NCI-H2029 (cell line): ENCODE data around the gene PAPOLB.

ENCODE experiments used
- DNase-seq: peaks from one replicate; lab custom pipeline; 2025; lab: John Stamatoyannopoulos, UW

The PAPOLB gene

GRCh38 chr7:4824120-4824775 is 37.6 kb downstream of the PAPOLB start:
- DNase-seq: no peak

- DNase-seq: no peak
Observed at GRCh38 chr7:4823441-4824119, 38.2 kb downstream of the PAPOLB start.

DNA sequence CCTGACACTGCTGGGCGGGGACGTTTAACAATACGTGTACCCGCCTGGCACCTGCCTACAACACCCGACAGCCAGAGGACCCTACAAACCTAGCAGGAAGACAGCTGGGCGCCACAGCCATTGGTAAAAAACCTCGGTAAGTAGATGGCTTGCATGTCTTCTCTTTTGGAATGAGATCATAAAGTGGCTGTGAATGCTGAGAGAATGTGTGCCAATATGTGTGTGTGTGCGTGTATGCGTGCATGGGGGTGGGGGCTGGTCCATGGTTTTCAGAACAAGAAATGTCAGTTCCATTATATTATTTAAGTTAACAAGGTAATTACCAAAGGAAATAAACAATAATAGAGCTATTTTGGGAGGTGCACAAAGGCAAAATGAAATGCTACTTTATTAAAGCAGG is 39.2 kb downstream of the PAPOLB start:
- DNase-seq: peak; percentile 7

GRCh38 chr7:4820967-4821471 is 40.8 kb downstream of the PAPOLB start:
- no peak for DNase-seq

DNA sequence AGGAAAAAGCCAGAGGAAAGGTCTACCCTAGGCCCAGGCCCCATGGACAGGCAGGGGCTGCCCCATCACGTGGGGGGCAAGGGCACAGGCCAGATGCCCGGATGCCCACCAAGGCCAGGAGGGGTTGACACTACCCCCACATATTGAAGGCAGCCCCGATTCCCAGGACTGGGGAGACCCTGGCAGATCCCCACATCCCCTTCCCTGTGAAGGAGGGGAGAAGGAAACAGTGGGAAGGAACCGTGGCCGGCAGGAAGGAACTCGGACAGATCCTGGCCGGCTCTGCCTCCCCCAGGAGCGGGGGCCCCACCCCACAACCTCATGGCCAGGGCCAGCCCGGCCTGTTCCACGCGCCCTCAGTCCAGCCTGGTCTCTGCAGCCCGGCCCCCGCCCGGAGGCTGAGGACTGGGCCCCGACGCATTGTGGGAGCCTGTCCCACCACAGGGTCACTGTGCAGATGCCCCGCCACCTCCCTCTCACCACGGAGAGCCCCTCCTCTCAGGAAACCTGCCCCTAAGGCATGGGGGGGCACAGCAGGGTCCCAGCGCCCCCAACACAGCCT is 41.3 kb downstream of the PAPOLB start:
- DNase-seq: no peak

- no peak for DNase-seq
Observed at GRCh38 chr7:4819560-4820404, 42.0 kb downstream of the PAPOLB start.

- no peak for DNase-seq
Observed at GRCh38 chr7:4818000-4818794, 43.6 kb downstream of the PAPOLB start.

DNA sequence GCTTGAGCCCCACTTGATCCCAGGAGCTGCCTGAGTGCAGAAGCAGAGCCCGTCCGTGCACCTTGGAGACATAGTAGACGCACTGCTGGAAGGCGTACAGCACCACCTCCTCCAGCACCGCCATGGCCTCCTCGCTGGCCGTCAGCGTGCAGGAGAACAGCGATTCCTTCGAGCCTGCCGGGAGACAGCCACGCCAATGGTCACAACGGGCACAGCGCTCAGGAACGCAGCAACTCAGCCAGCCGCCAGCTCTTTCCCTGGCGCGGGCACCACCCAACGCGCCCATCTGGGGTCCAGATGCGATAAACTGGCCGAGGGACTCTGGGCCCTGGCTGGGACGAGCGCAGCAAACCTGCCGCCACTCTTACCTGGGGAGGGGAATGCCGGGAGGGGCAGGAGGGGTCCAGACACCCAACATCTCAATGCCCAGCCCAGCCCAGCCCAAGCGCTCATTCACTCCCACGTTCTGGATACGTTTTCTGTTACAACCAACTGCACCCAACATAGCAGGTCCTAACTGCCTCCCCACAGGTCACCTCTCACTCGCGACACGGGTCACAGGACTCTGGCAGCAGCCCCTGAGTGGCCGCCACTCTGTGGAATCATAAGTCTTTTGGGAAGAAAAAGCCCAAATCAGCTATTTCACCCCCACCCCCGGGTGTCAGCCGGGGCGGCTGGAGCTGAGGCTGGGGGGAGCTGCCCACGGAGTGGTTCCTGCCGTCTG is 44.5 kb downstream of the PAPOLB start:
- DNase-seq: no peak

DNA sequence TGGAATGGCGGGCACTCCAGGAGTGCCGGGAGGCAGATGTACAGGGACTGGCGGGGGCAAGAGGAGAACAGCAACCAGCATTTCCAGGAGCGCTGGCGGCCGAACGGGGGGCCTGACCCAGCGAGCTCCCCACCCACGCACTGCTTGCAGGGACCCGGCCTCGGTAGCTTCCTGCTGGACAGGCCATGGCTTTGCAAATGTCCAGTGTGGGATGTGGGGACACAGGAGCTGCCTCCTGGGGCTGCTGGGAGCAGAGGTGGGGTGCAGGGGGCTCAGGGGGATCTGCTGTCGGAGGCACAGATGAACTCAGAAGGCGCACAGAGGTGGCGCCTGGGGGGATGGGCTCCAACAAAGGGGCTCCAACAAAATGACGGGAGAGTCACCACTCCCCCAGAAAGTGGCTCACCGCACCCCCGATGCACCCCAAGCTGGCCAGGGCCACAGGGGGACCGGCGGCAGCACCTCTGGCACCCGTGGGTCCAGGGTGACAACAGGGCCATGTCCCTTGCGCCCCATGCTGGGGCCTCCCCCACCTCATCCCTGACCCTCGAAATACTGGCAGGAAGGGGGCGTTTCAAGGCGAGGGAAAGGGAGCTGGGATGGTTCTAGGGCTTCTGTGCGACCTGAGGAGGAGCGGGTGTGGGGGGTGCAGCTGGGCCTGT is 45.3 kb downstream of the PAPOLB start:
- no peak for DNase-seq

DNA sequence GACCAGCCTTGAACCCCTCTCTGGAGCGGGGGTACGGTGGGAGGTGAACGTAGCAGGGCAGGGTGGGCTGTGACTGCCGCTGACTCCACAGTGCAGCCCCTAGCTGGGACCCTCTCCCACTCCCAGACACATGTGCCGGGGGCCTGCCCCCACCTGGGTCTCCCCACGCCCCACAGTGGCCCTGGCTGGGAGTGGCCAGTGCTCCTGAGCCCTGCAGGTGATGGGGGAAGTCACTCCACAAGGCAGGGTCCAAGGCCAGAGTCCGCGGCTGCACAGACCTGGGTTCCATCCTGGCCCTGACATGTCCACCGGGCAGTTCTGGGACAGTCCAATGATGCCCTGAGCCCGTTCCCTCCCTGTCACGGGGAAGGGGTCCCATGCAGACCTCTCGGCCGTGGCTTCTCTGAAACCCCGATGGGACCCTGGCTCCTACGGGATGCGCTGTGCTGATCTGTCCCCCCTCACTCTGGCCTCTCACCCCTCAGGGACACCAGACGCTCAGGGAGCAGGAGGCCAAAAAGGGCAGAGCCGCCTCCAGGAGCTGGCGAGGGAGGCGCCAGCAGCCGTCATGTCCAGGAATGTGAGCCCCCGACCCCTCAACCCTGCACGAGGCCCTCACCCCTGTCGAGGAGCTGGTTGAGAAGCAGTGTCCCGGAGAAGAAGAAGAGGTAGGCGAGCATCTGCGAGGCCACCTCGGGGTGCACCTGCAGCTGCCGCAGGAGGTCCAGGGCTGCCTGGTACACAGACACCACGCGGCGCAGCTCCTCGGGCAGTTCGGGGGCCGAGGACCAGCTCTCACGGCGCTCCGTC is 46.0 kb downstream of the PAPOLB start:
- no peak for DNase-seq

- DNase-seq: no peak
Observed at GRCh38 chr7:4815121-4815520, 46.7 kb downstream of the PAPOLB start.

- no peak for DNase-seq
Observed at GRCh38 chr7:4814433-4814832, 47.4 kb downstream of the PAPOLB start.

DNA sequence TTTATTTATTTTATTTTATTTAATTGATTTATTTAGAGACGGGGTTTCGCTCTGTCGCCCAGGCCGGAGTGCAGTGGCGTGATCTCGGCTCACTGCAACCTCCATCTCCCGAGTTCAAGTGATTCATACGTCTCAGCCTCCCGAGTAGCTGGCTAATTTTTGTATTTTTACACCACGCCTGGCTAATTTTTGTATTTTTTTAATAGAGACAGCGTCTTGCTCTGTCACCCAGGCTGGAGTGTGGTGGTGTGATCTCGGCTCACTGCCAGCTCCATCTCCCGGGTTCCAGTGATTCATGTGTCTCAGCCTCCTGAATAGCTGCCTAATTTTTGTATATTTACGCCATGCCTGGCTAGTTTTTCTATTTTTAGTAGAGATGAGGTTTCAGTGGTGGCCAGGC is 52.2 kb downstream of the PAPOLB start:
- no peak for DNase-seq

DNA sequence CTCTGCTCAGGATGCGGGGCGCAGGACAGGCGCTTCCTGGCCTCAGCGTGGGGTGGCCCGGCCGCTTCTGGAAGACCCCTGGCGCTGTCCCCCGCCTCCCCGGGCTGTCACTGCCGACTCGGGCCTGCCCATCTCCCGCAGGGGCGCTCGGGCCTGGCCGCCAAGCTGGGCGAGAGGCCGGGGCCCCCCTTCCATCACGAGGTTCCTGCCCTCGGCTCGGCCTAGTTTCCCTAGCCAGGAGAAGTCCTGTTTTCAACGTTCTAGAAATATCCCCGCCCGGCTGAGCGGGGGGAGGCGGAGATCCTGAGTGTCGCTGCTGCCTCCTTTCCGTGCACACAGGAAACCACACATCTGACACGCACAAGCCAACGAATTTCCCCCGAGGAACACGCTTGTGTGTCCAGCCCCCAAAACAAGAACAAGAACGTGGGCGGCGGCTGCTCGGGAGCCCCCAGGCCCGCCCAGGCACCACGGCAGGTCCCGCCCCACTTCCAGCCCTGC is 52.7 kb downstream of the PAPOLB start:
- no peak for DNase-seq

DNA sequence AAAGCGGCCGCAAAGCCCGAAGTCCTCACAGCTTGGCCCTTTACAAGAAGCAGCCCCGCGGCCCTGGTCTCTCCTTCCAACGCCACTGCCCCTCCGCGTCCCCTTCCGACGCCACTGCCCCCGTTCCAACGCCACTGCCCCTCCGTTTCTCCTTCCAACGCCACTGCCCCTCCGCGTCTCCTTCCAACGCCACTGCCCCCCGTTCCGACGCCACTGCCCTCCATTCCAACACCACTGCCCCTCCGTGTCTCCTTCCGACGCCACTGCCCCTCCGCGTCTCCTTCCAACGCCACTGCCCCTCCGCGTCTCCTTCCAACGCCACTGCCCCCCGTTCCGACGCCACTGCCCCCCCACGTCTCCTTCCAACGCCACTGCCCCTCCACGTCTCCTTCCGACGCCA is 53.3 kb downstream of the PAPOLB start:
- no peak for DNase-seq

GRCh38 chr7:4808026-4808425 is 53.8 kb downstream of the PAPOLB start:
- no peak for DNase-seq
